HG03066 (cell line): ENCODE measurements around the gene TP73.

Experiments used
- ATAC-seq: cut with Tn5 transposase; IDR thresholded peaks from one replicate; pipeline ENCODE4 v1.9.1; 2021; ENCODE audit warnings: low read depth; ENCODE audit not compliant: unreplicated experiment

Gene TP73

GRCh38 chr1:3651930-3652547, at the start of gene TP73:
TSS of gene TP73 (plus strand) at chr1:3652516. CDS start at chr1:3682366, 29,850 bp downstream.
- ATAC-seq = no peak

- ATAC-seq = no peak
Observed at GRCh38 chr1:3603156-3603555, 49.2 kb upstream of the TP73 start.

GRCh38 chr1:3603571-3604467, 48.5 kb upstream of the TP73 start:
- no peak for ATAC-seq

- no peak for ATAC-seq
Observed at GRCh38 chr1:3604468-3604974, 47.8 kb upstream of the TP73 start.

- no peak for ATAC-seq
Observed at GRCh38 chr1:3604997-3605823, 47.1 kb upstream of the TP73 start.

GRCh38 chr1:3606779-3607702, 45.3 kb upstream of the TP73 start:
- no peak for ATAC-seq

GRCh38 chr1:3607703-3608065, 44.6 kb upstream of the TP73 start:
- ATAC-seq = no peak

- ATAC-seq = no peak
Observed at GRCh38 chr1:3608154-3608553, 44.2 kb upstream of the TP73 start.

- ATAC-seq = no peak
Observed at GRCh38 chr1:3609016-3609768, 43.1 kb upstream of the TP73 start.

- no peak for ATAC-seq
Observed at GRCh38 chr1:3609769-3610526, 42.4 kb upstream of the TP73 start.

- ATAC-seq = no peak
Observed at GRCh38 chr1:3610527-3611169, 41.7 kb upstream of the TP73 start.

- no peak for ATAC-seq
Observed at GRCh38 chr1:3611170-3612019, 40.9 kb upstream of the TP73 start, which contains the start of gene MEGF6. TSS of gene MEGF6 (minus strand) at chr1:3611508. CDS start at chr1:3611268, 240 bp downstream.

- ATAC-seq = no peak
Observed at GRCh38 chr1:3612123-3612522, 40.2 kb upstream of the TP73 start.

- ATAC-seq = no peak
Observed at GRCh38 chr1:3614755-3615742, 37.3 kb upstream of the TP73 start.

- no peak for ATAC-seq
Observed at GRCh38 chr1:3616861-3617260, 35.5 kb upstream of the TP73 start.

- no peak for ATAC-seq
Observed at GRCh38 chr1:3617806-3618345, 34.4 kb upstream of the TP73 start.
